A673 (cell line): ENCODE results near the gene GATAD2A.

Source experiments
- EZH2 ChIP-seq: fragments of 200-600 bp; sonication (generic); IDR thresholded peaks from 2 replicates; pipeline ENCODE4 v1.6.1; 2017; ENCODE audit warnings: borderline replicate concordance, low read depth, mild to moderate bottlenecking, mixed read lengths, antibody characterized with exemption, low read length; ENCODE audit not compliant: poor library complexity, severe bottlenecking
- TF ChIP-seq, protein P1 (sequence below): fragments of 300-800, 200-600 bp; sonication (generic); conservative IDR thresholded peaks from 2 replicates; pipeline ENCODE4 v1.5.1; 2017; ENCODE audit warnings: low read depth, mild to moderate bottlenecking, antibody characterized with exemption, low read length, moderate library complexity, mixed read lengths

DNA sequence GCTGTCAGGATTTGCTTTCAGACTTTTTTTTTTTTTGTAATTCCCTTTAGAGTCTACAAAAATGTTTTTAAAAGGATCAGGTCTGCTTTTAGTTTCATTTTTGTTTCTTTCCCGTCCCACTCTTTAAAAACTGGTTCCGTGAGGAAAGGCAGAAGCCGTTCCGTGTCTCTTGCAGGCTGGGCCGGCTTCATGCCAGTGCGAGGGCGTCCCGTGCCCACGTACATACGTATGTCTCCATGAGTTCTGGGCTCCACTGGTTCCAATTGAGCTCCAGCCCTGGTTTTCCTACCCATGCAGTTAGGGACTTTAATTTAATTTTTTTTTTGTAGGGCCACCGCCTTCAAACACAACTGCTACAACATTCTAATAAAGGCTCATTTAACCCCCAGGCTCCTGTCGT is 101.1 kb downstream of the GATAD2A start:
- TF ChIP-seq, protein P1, sequence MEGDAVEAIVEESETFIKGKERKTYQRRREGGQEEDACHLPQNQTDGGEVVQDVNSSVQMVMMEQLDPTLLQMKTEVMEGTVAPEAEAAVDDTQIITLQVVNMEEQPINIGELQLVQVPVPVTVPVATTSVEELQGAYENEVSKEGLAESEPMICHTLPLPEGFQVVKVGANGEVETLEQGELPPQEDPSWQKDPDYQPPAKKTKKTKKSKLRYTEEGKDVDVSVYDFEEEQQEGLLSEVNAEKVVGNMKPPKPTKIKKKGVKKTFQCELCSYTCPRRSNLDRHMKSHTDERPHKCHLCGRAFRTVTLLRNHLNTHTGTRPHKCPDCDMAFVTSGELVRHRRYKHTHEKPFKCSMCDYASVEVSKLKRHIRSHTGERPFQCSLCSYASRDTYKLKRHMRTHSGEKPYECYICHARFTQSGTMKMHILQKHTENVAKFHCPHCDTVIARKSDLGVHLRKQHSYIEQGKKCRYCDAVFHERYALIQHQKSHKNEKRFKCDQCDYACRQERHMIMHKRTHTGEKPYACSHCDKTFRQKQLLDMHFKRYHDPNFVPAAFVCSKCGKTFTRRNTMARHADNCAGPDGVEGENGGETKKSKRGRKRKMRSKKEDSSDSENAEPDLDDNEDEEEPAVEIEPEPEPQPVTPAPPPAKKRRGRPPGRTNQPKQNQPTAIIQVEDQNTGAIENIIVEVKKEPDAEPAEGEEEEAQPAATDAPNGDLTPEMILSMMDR: no peak
- no peak for TF ChIP-seq EZH2
